Lung (tissue), 12 donors: Measurements from ENCODE around the gene LTBP2. TPM values are rescaled to one million over a fixed set of nuclear protein-coding genes. Genes with fewer than 3 reads are reported as not detected.

ENCODE experiments used
- ATAC-seq: fragments of 200-7000 bp; cut with Tn5 transposase; one replicate; pipeline ENCODE4 v1.9.1; 2020; ENCODE audit warnings: moderate number of reproducible peaks; ENCODE audit not compliant: insufficient read depth, low FRiP score
- DNase-seq, 3 donors: peaks; one replicate each; pipeline ENCODE4 v3.0.0-alpha.2; 2013 to 2017
- H3K27ac ChIP-seq, 2 donors: one replicate each; pipeline ENCODE4 v1.5.1; 2013; ENCODE audit warnings: mild to moderate bottlenecking in 2 of 2, moderate library complexity in 2 of 2, control low read depth in 1 of 2, inconsistent platforms in 1 of 2, low read depth in 1 of 2, low read length in 1 of 2
- H3K27me3 ChIP-seq, 3 donors: one replicate each; pipeline ENCODE4 v1.5.1; 2013; ENCODE audit warnings: low read length in 2 of 3; ENCODE audit not compliant: control insufficient read depth in 3 of 3, insufficient read depth in 3 of 3
- H3K36me3 ChIP-seq, 4 donors: one replicate each; pipeline ENCODE4 v1.5.1; 2013; ENCODE audit warnings: low read length in 4 of 4, mild to moderate bottlenecking in 1 of 4, moderate library complexity in 1 of 4; ENCODE audit not compliant: control insufficient read depth in 4 of 4, insufficient read depth in 4 of 4
- H3K4me1 ChIP-seq, 5 donors: one replicate each; pipeline ENCODE4 v1.5.1; 2013; ENCODE audit warnings: low read length in 5 of 5, mild to moderate bottlenecking in 2 of 5, moderate library complexity in 1 of 5; ENCODE audit not compliant: control insufficient read depth in 5 of 5, insufficient read depth in 5 of 5
- H3K4me3 ChIP-seq: one replicate; pipeline ENCODE4 v1.5.1; 2013; ENCODE audit warnings: mild to moderate bottlenecking, control low read depth, moderate library complexity
- H3K9ac ChIP-seq, 2 donors: one replicate each; pipeline ENCODE4 v1.5.1; 2013; ENCODE audit warnings: low read length in 2 of 2, control low read depth in 1 of 2; ENCODE audit not compliant: insufficient read depth in 1 of 2
- H3K9me3 ChIP-seq, 4 donors: one replicate each; pipeline ENCODE4 v1.5.1; 2013; ENCODE audit warnings: low read length in 3 of 4, mild to moderate bottlenecking in 1 of 4, moderate library complexity in 1 of 4; ENCODE audit not compliant: control insufficient read depth in 4 of 4, insufficient read depth in 3 of 4
- CTCF ChIP-seq: IDR thresholded peaks from 2 replicates; pipeline ENCODE4 v1.5.1; 2012; ENCODE audit warnings: mild to moderate bottlenecking; ENCODE audit errors: control extremely low read depth, extremely low read depth
- WGBS, 2 donors: extraction: QIAGEN DNeasy Blood & Tissue Kit; methylation state at CpG; one replicate each; pipeline ENCODE4 v1.1.7; 2013; 5-methylcytosine and 5-hydroxymethylcytosine counted together
- polyA plus RNA-seq, 2 donors: library from polyadenylated mRNA; stranded (reverse); fragments of 200-250 nt; gene quantifications; one replicate each; pipeline ENCODE4 v1.2.1, GENCODE V29; 2013
- total RNA-seq, 2 donors: library from RNA; depleted of rRNA in 1 of 2; stranded (reverse); fragments of >200 nt in 1 of 2; gene quantifications; one replicate each; pipeline ENCODE4 v1.2.1, GENCODE V29; 2014 to 2021
- donor health status: control.
- donor health status: control.
- donor health status: Bipolar disorder and iron deficiency.
- donor health status: healthy.
- donor health status: DM: yes; HTN: yes; CAD: no.

The LTBP2 gene
- total and polyA plus RNA-seq, 4 donors = 13.2 to 78.4 (median 25.8) TPM

GRCh38 chr14:74510959-74511409, 101.1 kb downstream of the LTBP2 start:
- no peak overlapping the region for H3K27ac ChIP-seq

GRCh38 chr14:74510223-74510931, 101.7 kb downstream of the LTBP2 start:
- DNase-seq (peak in 2 of 3 donors; percentile 52 to 54), ATAC-seq (no peak)
- WGBS, 2 donors = 80 to 85% methylated on average over 21 of the region's 21 CpGs
- H3K4me3 ChIP-seq = no peak overlapping the region
- H3K27ac ChIP-seq = no peak overlapping the region
- TF ChIP-seq CTCF = no peak
- H3K9ac ChIP-seq = no peak overlapping the region
- H3K4me1 ChIP-seq = peaks cover 0 to 8% (median 3%) of the 10 kb centered on the region in 5 donors
- H3K36me3 ChIP-seq = no peaks in the 10 kb centered on the region
- no peaks in the 10 kb centered on the region for H3K9me3 ChIP-seq
- peaks cover 0 to 9% (median 0%) of the 10 kb centered on the region in 3 donors for H3K27me3 ChIP-seq

More at GRCh38 chr14:74510959-74511409, 101.1 kb downstream of the LTBP2 start:
- no peak for DNase-seq
- 83 to 92% methylated on average over 10 of the region's 10 CpGs for WGBS, 2 donors
- peaks cover 0 to 8% (median 3%) of the 10 kb centered on the region in 5 donors for H3K4me1 ChIP-seq
- H3K27me3 ChIP-seq = peaks cover 0 to 9% (median 0%) of the 10 kb centered on the region in 3 donors
- H3K9ac ChIP-seq = no peak overlapping the region
- H3K36me3 ChIP-seq = no peaks in the 10 kb centered on the region
- TF ChIP-seq CTCF = no peak
- H3K4me3 ChIP-seq = no peak overlapping the region
- no peaks in the 10 kb centered on the region for H3K9me3 ChIP-seq
- ATAC-seq = no peak

GRCh38 chr14:74509587-74510222, 102.3 kb downstream of the LTBP2 start:
- H3K27ac ChIP-seq = no peak overlapping the region
- H3K4me1 ChIP-seq = peaks cover 0 to 6% (median 3%) of the 10 kb centered on the region in 5 donors
- DNase-seq (no peak), ATAC-seq (no peak)
- H3K9ac ChIP-seq = no peak overlapping the region
- no peaks in the 10 kb centered on the region for H3K36me3 ChIP-seq
- H3K9me3 ChIP-seq = no peaks in the 10 kb centered on the region
- no peak for TF ChIP-seq CTCF
- H3K4me3 ChIP-seq = no peak overlapping the region
- 94 to 97% methylated on average over 8 to 10 of the region's 10 CpGs for WGBS, 2 donors
- H3K27me3 ChIP-seq = peaks cover 0 to 9% (median 0%) of the 10 kb centered on the region in 3 donors
